GM21786 (cell line): ENCODE results near the gene PODXL2.
"Not testable (repeated sequence)": the region's sequence is repeated elsewhere in the genome, so short reads cannot be mapped to it uniquely, and the experiment has no call there.

ENCODE experiments used
- ATAC-seq: cut with Tn5 transposase; IDR thresholded peaks from one replicate; pipeline ENCODE4 v1.9.1; 2021; ENCODE audit not compliant: unreplicated experiment

PODXL2 gene

GRCh38 chr3:127674101-127674721 is 45.2 kb downstream of the PODXL2 start:
- ATAC-seq, result no peak

GRCh38 chr3:127674790-127675189 is 45.8 kb downstream of the PODXL2 start:
- ATAC-seq, result no peak

GRCh38 chr3:127675651-127676391 is 46.8 kb downstream of the PODXL2 start:
- no peak for ATAC-seq

GRCh38 chr3:127676456-127676855 is 47.5 kb downstream of the PODXL2 start:
- ATAC-seq, result no peak

- ATAC-seq, result no peak
Measured at GRCh38 chr3:127676921-127677351, 48.0 kb downstream of the PODXL2 start.

GRCh38 chr3:127677541-127678314 is 48.7 kb downstream of the PODXL2 start:
- ATAC-seq, result no peak

- ATAC-seq, result no peak
Measured at GRCh38 chr3:127678315-127678599, 49.3 kb downstream of the PODXL2 start.

- no peak for ATAC-seq
Measured at GRCh38 chr3:127678611-127679533, 49.9 kb downstream of the PODXL2 start.

- no peak for ATAC-seq
Measured at GRCh38 chr3:127679534-127680145, 50.7 kb downstream of the PODXL2 start.

GRCh38 chr3:127680146-127680661 is 51.2 kb downstream of the PODXL2 start:
- no peak for ATAC-seq

- no peak for ATAC-seq
Measured at GRCh38 chr3:127680798-127681221, 51.8 kb downstream of the PODXL2 start.

- ATAC-seq, result not testable (repeated sequence)
Measured at GRCh38 chr3:127682175-127682554, 53.2 kb downstream of the PODXL2 start.

- no peak for ATAC-seq
Measured at GRCh38 chr3:127682561-127682960, 53.6 kb downstream of the PODXL2 start.

- ATAC-seq, result no peak
Measured at GRCh38 chr3:127684871-127685707, 56.1 kb downstream of the PODXL2 start.

GRCh38 chr3:127685708-127686511 is 56.9 kb downstream of the PODXL2 start:
- ATAC-seq, result no peak

GRCh38 chr3:127686512-127686894 is 57.5 kb downstream of the PODXL2 start:
- ATAC-seq, result no peak

- no peak for ATAC-seq
Measured at GRCh38 chr3:127687228-127687737, 58.3 kb downstream of the PODXL2 start.

- no peak for ATAC-seq
Measured at GRCh38 chr3:127688022-127688415, 59.0 kb downstream of the PODXL2 start.
